Caco-2 (cell line): ENCODE data around the gene KLHL5. TPM values are rescaled to one million over a fixed set of nuclear protein-coding genes. Genes with fewer than 3 reads are reported as not detected.

ENCODE experiments used
- BruUV-seq: library from RNA; stranded (reverse); fragments of 400-500 nt; replicated peaks from 2 replicates; lab custom pipeline; 2021; lab: Mats Ljungman, UMichigan
- CTCF ChIA-PET: fragments of 300-600 bp; sonication (Branson Sonifier 250); formaldehyde crosslinking; loops from one replicate; lab custom pipeline; 2022; ENCODE audit warnings: antibody characterized with exemption; lab: Charles Lee
- POLR2A ChIA-PET: fragments of 300-600 bp; sonication (Branson Sonifier 250); formaldehyde crosslinking; loops from one replicate; lab custom pipeline; 2022; ENCODE audit warnings: antibody characterized with exemption; lab: Charles Lee
- DNase-seq, 2 experiments: peaks; one replicate each; pipeline versions ENCODE4 v3.0.0 to v3.0.0-alpha.2; 2020 to 2022
- H3K27me3 ChIP-seq: replicated peaks from 2 replicates; pipeline ENCODE4 v1.6.0; 2011; ENCODE audit warnings: low read length; ENCODE audit not compliant: control insufficient read depth, insufficient read depth
- H3K36me3 ChIP-seq: 2 replicates; pipeline ENCODE4 v1.5.1; 2011; ENCODE audit warnings: low read length; ENCODE audit not compliant: control insufficient read depth, insufficient read depth
- H3K4me1 ChIP-seq: fragments of 250-450 bp; sonication (Bioruptor Pico); 2 replicates; pipeline ENCODE4 v1.5.1; 2020; ENCODE audit warnings: mild to moderate bottlenecking
- H3K4me3 ChIP-seq: 2 replicates; pipeline ENCODE4 v1.5.1; 2011; ENCODE audit warnings: low read depth, mild to moderate bottlenecking, control low read depth, low read length
- H3K9me3 ChIP-seq: fragments of 250-450 bp; sonication (Bioruptor Pico); 2 replicates; pipeline ENCODE4 v1.5.1; 2020; ENCODE audit warnings: mild to moderate bottlenecking, moderate library complexity
- H3K27ac Mint-ChIP-seq: one replicate; pipeline ENCODE4 v1.8.0; 2022; ENCODE audit warnings: mixed read lengths; ENCODE audit not compliant: unreplicated experiment
- H3K27me3 Mint-ChIP-seq: one replicate; pipeline ENCODE4 v1.8.0; 2022; ENCODE audit warnings: mixed read lengths; ENCODE audit not compliant: insufficient read depth, unreplicated experiment
- H3K36me3 Mint-ChIP-seq: one replicate; pipeline ENCODE4 v1.8.0; 2022; ENCODE audit warnings: mild to moderate bottlenecking, mixed read lengths; ENCODE audit not compliant: insufficient read depth, unreplicated experiment
- H3K4me1 Mint-ChIP-seq: one replicate; pipeline ENCODE4 v1.8.0; 2022; ENCODE audit warnings: low read depth, mixed read lengths; ENCODE audit not compliant: unreplicated experiment
- H3K4me3 Mint-ChIP-seq: one replicate; pipeline ENCODE4 v1.8.0; 2022; ENCODE audit warnings: mild to moderate bottlenecking, moderate library complexity, mixed read lengths; ENCODE audit not compliant: unreplicated experiment
- H3K9me3 Mint-ChIP-seq: one replicate; pipeline ENCODE4 v1.8.0; 2022; ENCODE audit warnings: mixed read lengths; ENCODE audit not compliant: unreplicated experiment
- intact Hi-C: fragments of 100-400 bp; cut with micrococcal nuclease; formaldehyde crosslinking; loops from one replicate; pipeline ENCODE4 v1.10.0; 2022; ENCODE audit not compliant: unreplicated experiment
- total RNA-seq: library from RNA; stranded (reverse); gene quantifications from 2 replicates; pipeline ENCODE4 v1.2.3, GENCODE V29; 2022
- TF ChIP-seq, protein P1 (sequence below), 2 experiments: fragments of 200-600 bp in 1 of 2; IDR thresholded peaks; 1 replicate in 1 of 2; 2 replicates in 1 of 2; pipeline versions ENCODE4 v1.5.1 to v1.8.0; 2011 to 2022; ENCODE audit warnings: antibody characterized with exemption in 1 of 2, control low read depth in 1 of 2, inconsistent platforms in 1 of 2, low read depth in 1 of 2, low read length in 1 of 2, mild to moderate bottlenecking in 1 of 2, moderate library complexity in 1 of 2; ENCODE audit not compliant: insufficient read depth in 1 of 2, severe bottlenecking in 1 of 2, unreplicated experiment in 1 of 2

The KLHL5 gene
- total RNA-seq, 1 experiment from 2014 or later: 96.5 TPM

- Histone ChIP-seq H3K4me1 (no peaks in the 10 kb centered on the region), H3K36me3 (no peaks in the 10 kb centered on the region), H3K9me3 (no peaks in the 10 kb centered on the region), H3K4me3 (no peak overlapping the region), H3K27me3 (no peaks in the 10 kb centered on the region)
- no peak for DNase-seq
- Mint-ChIP-seq H3K4me3 (no peak overlapping the region), H3K4me1 (no peaks in the 10 kb centered on the region), H3K36me3 (no peaks in the 10 kb centered on the region), H3K27me3 (no peaks in the 10 kb centered on the region), H3K9me3 (no peaks in the 10 kb centered on the region), H3K27ac (no peak overlapping the region)
- TF ChIP-seq, protein P1, sequence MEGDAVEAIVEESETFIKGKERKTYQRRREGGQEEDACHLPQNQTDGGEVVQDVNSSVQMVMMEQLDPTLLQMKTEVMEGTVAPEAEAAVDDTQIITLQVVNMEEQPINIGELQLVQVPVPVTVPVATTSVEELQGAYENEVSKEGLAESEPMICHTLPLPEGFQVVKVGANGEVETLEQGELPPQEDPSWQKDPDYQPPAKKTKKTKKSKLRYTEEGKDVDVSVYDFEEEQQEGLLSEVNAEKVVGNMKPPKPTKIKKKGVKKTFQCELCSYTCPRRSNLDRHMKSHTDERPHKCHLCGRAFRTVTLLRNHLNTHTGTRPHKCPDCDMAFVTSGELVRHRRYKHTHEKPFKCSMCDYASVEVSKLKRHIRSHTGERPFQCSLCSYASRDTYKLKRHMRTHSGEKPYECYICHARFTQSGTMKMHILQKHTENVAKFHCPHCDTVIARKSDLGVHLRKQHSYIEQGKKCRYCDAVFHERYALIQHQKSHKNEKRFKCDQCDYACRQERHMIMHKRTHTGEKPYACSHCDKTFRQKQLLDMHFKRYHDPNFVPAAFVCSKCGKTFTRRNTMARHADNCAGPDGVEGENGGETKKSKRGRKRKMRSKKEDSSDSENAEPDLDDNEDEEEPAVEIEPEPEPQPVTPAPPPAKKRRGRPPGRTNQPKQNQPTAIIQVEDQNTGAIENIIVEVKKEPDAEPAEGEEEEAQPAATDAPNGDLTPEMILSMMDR (IDR thresholded peaks at IDR 0.05; ENCODE audit: insufficient read depth in 1 of 2, low read depth in 1 of 2, low read length in 1 of 2, severe bottlenecking in 1 of 2, unreplicated experiment in 1 of 2): no peak
- intact Hi-C loops: no loop called here
- BruUV-seq: no TSS peak
- POLR2A ChIA-PET: no interaction called here
- CTCF ChIA-PET: no interaction called here
Observed at GRCh38 chr4:39154009-39154408, 92.0 kb downstream of the KLHL5 start.

GRCh38 chr4:39157520-39157919, 95.5 kb downstream of the KLHL5 start:
- no peaks in the 10 kb centered on the region for H3K36me3 Mint-ChIP-seq
- no peaks in the 10 kb centered on the region for H3K9me3 ChIP-seq
- no peaks in the 10 kb centered on the region for H3K9me3 Mint-ChIP-seq
- no TSS peak for BruUV-seq
- no peaks in the 10 kb centered on the region for H3K36me3 ChIP-seq
- intact Hi-C loops: no loop called here
- H3K27ac Mint-ChIP-seq: no peak overlapping the region
- TF ChIP-seq, protein P1 (IDR thresholded peaks at IDR 0.05; ENCODE audit: insufficient read depth in 1 of 2, low read depth in 1 of 2, low read length in 1 of 2, severe bottlenecking in 1 of 2, unreplicated experiment in 1 of 2): no peak
- H3K4me1 ChIP-seq: no peaks in the 10 kb centered on the region
- H3K4me3 Mint-ChIP-seq: no peak overlapping the region
- no peak for DNase-seq
- CTCF ChIA-PET: no interaction called here
- H3K4me3 ChIP-seq: no peak overlapping the region
- POLR2A ChIA-PET: no interaction called here
- peaks cover 2% of the 10 kb centered on the region for H3K27me3 Mint-ChIP-seq
- no peaks in the 10 kb centered on the region for H3K4me1 Mint-ChIP-seq
- H3K27me3 ChIP-seq: no peaks in the 10 kb centered on the region

DNA sequence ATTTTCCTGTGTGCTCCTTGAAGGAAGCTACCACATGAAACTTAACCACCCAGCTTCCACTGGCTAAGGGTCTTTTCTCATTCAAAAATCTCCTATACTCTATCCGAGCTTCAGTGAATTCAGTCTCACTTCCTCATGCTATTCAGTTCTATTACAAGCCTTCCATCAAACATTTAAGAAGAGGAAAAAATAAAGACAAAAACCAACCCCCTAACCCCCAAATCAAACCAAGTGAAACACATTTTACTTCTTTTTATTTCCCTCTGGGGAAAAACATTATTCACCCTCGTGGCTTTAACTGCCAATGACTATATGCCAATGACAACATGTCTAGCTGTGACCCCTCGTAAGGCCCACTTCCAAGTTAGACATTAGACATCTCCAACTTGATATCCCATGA, 104.1 kb downstream of the KLHL5 start:
- DNase-seq: no peak
- H3K4me1 Mint-ChIP-seq: no peaks in the 10 kb centered on the region
- H3K27ac Mint-ChIP-seq: no peak overlapping the region
- TF ChIP-seq, protein P1 (IDR thresholded peaks at IDR 0.05; ENCODE audit: insufficient read depth in 1 of 2, low read depth in 1 of 2, low read length in 1 of 2, severe bottlenecking in 1 of 2, unreplicated experiment in 1 of 2): no peak
- intact Hi-C loops: no loop called here
- no TSS peak for BruUV-seq
- H3K27me3 Mint-ChIP-seq: no peaks in the 10 kb centered on the region
- Histone ChIP-seq H3K4me3 (no peak overlapping the region), H3K4me1 (no peaks in the 10 kb centered on the region), H3K27me3 (no peaks in the 10 kb centered on the region), H3K36me3 (no peaks in the 10 kb centered on the region), H3K9me3 (no peaks in the 10 kb centered on the region)
- no peaks in the 10 kb centered on the region for H3K36me3 Mint-ChIP-seq
- POLR2A ChIA-PET: no interaction called here
- peaks cover 10% of the 10 kb centered on the region for H3K9me3 Mint-ChIP-seq
- CTCF ChIA-PET: no interaction called here
- no peak overlapping the region for H3K4me3 Mint-ChIP-seq
